IPS DF 4.7 (cell line): Measurements from ENCODE around the gene TCTN1.
"Not testable (repeated sequence)": the region's sequence is repeated elsewhere in the genome, so short reads cannot be mapped to it uniquely, and the experiment has no call there.

Experiments used
- DNase-seq: peaks from one replicate; pipeline ENCODE4 v3.0.0-alpha.2; 2013; ENCODE audit warnings: low spot score; ENCODE audit errors: extremely low read depth

The TCTN1 gene

GRCh38 chr12:110585231-110585799, 28.6 kb upstream of the TCTN1 start:
- no peak for DNase-seq

- not testable (repeated sequence) for DNase-seq
Observed at GRCh38 chr12:110587102-110587501, 26.8 kb upstream of the TCTN1 start.

- DNase-seq: no peak
Observed at GRCh38 chr12:110590059-110590458, 23.9 kb upstream of the TCTN1 start.

DNA sequence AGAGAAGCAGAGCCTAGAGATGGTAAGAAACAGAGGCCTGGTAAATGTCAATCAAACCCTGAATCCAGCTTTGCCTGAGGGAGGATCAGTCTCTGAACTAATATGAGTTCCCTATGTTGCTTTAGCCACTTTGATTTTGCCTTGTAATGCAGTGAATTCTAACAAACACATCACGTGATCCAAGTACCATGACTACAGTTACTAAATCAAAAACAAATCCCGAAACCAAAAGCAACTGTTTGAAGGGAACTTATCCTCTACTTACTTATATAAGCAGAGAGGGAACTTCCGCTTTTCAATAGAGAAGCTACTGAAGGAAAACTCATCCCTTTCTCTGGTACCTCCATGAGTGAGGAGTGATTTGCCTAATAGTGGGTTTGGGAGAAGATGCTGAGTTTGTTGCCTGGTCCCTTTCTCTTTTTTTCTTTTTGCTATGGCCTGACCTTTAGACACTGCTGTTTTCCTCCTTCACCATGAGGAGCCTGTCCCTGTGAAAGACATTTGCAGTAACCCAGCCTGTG, 23.1 kb upstream of the TCTN1 start:
- DNase-seq: no peak

- no peak for DNase-seq
Observed at GRCh38 chr12:110591451-110592051, 22.4 kb upstream of the TCTN1 start.

- no peak for DNase-seq
Observed at GRCh38 chr12:110592078-110592477, 21.9 kb upstream of the TCTN1 start.

- DNase-seq: not testable (repeated sequence)
Observed at GRCh38 chr12:110592919-110593318, 21.0 kb upstream of the TCTN1 start.

DNA sequence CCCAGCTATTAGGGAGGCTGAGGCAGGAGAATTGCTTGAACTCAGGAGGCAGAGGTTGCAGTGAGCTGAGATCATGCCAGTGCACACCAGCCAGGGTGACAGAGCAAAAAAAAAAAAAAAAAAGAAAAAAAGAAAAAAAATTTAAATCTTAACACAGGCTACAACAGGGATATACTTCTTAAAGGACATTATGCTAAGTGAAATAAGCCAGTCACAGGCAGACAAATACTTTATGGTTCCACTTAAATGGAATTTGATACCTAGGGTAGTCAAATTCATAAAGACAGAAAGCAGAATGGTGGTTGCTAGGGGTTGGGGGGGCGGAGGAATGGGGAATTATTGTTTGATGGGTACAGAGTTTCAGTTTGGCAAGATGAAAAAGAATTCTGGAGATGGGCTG, 16.0 kb upstream of the TCTN1 start:
- no peak for DNase-seq

- no peak for DNase-seq
Observed at GRCh38 chr12:110599334-110599733, 14.6 kb upstream of the TCTN1 start.

GRCh38 chr12:110600254-110600653, 13.7 kb upstream of the TCTN1 start:
- no peak for DNase-seq

DNA sequence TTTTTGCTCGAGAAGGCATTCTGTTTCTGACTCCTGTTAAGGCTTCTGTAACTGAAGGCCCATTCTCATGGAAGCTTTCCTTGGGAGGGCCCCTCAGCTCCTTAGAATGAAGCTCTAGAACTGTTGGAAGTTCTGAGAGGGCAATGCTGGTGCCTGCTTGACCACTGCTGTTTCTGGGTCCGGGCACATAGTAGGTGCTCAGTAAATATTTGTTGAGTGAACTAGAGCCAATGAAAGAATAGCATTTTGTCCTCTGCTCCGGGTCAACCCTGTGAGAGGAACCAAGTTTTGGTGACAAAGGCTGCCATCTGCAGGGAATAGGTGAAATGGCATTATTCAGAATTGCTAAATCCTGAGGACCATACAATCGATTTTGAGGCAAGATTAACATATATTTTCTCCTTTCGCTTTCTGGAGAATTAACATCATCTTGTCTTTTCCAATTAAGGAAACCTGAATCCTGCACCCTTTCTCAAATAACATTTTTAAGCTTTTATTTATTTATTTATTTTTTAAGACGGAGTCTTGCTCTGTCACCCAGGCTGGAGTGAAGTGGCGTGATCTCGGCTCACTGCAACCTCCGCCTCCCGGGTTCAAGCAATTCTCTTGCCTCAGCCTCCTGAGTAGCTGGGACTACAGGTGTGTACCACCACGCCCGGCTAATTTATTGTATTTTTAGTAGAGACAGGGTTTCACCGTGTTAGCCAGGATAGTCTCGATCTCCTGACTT, 11.7 kb upstream of the TCTN1 start:
- peak; percentile 36 for DNase-seq

DNA sequence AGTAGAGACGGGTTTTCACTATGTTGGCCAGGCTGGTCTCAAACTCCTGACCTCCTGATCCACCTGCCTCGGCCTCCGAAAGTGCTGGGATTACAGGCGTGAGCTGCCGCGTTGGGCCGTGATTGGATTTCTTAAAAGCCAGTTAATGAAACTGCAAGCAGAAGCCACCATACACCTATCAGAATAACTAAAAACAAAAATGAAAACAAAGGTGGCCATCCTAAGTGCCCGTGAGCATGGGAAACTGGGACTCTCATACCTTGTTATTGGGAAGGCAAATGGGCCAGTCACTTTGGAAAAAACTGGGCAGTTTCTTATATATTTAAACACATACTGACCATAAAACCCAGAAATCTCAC, 7.7 kb upstream of the TCTN1 start:
- DNase-seq: no peak

GRCh38 chr12:110613071-110613770, 708 bp upstream of the TCTN1 start:
- no peak for DNase-seq

- no peak for DNase-seq
Observed at GRCh38 chr12:110615171-110615570, 1.2 kb downstream of the TCTN1 start.

DNA sequence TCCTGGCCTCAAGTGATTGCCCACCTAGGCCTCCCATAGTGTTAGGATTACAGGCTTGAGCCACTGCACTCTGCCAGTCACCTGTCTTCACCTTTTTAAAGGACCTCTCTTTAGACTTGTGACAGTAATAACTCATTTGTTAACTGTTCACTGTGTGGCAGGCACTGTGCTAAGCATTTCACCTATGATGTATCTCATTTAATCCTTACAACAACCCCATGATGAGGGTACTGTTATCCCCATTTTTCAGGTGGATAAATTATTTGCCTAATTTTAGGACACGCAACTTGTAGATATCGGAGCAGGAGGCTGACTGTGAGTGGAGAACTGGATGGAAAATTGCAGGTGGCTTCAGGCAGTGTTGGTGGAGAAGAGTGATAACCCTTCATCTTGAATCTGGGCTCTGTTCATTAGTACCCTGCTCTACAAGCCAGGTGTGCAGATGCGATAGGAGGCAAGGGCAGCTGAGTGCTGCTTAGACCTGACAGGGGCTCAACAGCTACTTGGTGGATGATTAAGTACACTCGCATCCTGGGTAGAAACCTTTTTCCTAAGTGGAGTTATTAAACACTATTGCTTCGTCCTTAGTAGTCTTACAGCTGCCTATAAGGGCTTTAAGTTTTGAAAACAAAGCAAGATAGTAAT, 2.7 kb downstream of the TCTN1 start:
- no peak for DNase-seq

DNA sequence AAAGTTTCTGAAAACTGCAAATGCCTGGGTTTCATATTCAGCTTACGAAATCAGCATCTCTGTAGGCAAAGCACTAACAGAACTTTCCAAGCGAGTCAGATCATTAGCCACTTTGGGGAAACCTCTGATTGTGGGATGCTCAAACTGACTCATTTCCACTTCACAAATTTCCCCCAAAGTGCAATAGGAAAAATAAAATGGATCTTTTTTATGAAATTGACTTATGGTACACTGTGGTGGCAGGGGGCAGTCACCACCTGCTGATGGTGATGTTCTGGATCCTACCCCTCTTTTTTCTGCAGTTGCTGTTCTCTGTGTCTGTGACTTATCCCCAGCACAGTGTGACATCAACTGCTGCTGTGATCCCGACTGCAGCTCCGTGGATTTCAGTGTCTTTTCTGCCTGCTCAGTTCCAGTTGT, 5.6 kb downstream of the TCTN1 start:
- no peak for DNase-seq

DNA sequence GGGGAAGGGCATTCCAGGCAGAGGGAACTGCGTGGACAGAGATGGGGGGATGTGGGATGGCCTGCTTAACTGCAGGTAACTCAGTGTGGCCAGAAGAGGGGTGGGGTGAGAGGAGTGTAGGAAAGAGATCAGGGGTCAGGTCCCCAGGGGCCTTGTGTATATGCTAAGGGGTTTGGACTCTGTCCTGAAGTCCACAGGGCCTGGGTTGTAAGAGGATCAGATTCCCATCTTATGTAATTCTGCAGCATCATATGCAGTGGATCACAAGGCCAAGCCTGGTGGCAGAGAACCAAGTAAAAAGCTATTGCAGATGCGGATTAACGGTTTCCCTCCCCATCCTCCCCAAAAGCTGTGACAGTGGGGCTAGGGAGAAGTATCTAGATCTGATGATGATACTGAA, 8.7 kb downstream of the TCTN1 start:
- DNase-seq: no peak

GRCh38 chr12:110627500-110628195, 13.7 kb downstream of the TCTN1 start:
- no peak for DNase-seq

- no peak for DNase-seq
Observed at GRCh38 chr12:110635055-110635454, 21.1 kb downstream of the TCTN1 start.

- no peak for DNase-seq
Observed at GRCh38 chr12:110636516-110636915, 22.6 kb downstream of the TCTN1 start.

GRCh38 chr12:110637869-110638441, 24.0 kb downstream of the TCTN1 start:
- no peak for DNase-seq
